GM18868 (cell line): Measurements from ENCODE around the gene C6orf132.

Experiments
- ATAC-seq: cut with Tn5 transposase; IDR thresholded peaks from one replicate; pipeline ENCODE4 v1.9.1; 2021; ENCODE audit warnings: mild to moderate bottlenecking, moderate library complexity; ENCODE audit not compliant: unreplicated experiment

The C6orf132 gene

DNA sequence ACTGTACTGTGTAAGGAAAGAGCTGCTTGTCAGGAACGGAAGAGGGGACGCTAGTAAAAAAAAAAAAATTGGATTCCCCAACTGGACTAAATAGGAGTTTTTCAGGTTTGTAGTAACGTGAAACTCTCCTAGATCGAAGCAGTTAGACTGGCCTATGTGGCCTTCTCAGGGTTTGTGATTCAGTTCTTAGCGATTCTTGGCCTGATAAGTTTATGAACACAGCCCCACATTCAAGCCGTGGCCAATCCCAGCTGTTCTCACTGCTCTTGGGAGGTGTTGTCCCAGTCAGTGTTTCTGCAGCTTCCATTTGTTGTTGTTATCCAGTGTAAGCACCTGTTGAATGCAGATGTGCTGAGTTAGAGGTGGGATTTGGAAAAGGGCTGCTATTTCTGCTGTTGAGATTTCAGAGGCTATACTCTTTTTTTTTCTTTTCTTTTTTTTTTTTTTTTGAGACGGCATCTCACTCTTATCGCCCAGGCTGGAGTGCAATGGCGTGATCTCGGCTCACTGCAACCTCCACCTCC, 62.4 kb downstream of the C6orf132 start:
- no peak for ATAC-seq

DNA sequence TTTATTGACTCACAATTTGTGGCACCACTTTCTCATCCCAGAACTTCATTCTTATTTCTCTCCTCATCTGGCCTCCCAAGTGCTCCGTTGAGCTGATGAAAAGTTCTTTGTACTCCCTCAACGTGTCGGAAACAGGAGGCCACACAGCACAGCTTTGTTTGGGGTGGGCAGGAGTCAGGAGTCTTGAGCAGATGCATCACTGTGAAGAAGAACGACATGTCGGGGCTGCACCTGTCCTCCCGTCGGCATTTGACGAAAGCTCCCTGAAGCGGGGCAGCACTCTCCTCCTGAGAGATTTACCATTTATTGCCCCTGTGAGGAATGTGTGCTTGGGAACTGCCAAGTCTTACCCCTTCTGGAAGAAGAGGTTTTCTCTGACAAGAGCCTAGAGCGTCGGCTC, 64.0 kb downstream of the C6orf132 start:
- no peak for ATAC-seq

DNA sequence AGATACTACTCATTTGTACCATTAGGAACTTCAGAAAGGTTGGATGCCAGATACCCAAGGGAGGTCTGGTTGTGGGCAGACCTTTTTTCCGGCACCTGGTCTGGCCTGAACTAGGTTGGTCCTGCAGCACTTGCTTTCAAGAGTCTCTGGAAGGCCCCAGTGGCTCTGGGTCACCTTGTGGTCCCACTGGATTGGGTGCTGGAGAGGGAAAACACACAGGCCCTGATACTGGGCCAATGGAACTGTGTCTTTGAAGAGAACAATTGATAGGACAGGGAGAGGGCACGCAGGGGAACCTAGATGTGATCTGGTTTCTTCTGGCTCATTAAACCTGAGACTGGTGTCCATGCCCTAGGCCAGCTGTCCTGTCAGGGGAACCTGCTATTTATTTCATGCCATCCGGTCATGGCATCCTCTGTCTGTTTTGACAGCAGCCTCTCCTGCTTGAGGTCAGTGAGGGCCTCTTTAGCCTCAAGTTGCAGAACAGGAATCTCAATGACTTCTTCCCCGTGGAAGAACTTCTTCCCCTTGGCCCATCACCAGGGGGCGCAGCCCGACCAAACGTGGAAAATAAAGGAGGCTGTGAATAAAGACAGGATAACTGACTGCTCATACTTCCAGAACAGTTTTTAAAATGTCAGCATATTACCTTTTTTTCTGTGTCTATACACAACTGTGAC, 67.1 kb downstream of the C6orf132 start:
- ATAC-seq: no peak

DNA sequence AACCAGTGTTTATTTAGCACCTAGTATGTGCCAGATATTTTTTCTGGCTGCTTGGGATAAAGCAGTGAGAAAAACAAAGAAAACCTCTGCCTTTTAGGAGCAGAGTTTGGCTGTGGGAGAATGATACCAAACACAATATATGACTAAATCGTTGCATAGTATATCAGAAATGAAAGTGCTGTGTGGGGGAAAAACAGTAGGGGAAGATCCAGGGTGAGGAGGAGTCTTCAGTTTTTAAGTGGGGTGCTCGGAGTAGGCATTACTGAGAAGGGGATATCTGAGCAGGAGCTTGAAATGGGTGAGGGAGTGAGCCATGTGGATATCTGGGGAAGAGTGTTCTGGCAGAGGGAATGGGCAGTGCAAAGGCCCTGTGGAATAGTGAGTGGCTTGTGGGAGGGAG, 69.1 kb downstream of the C6orf132 start:
- ATAC-seq: no peak

DNA sequence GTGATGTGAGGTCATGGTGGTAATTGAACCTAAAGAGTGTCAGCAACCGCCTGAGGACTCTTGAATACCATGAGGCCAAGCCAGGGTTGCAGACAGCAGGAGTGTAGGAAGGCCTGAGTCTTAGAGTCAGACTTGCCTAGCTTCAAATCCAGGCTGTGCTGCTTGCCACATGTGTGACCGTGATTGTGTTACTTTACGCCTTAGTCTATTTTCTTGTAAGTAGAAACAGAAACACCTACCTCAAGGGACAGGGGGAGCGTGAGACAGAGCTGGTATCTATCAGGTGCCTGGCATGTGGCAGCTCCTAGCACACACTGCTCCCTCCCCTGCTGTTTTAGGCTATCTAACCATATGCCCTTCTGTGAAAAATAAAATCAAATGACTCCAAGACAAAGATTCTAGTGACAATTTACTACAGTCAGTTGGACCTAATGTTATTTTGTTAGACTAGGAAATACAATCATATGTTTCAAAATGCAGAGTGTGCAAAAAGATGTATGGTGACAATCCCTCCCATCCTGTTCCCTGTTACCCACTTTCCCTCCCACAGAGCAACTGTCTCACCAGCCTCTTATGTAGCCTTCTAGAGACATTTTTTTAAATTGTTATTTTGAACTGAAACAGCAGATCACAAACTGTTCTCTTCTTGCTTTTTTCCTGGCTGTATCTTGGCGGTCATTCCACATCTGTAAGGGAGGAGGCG, 70.4 kb downstream of the C6orf132 start:
- no peak for ATAC-seq

DNA sequence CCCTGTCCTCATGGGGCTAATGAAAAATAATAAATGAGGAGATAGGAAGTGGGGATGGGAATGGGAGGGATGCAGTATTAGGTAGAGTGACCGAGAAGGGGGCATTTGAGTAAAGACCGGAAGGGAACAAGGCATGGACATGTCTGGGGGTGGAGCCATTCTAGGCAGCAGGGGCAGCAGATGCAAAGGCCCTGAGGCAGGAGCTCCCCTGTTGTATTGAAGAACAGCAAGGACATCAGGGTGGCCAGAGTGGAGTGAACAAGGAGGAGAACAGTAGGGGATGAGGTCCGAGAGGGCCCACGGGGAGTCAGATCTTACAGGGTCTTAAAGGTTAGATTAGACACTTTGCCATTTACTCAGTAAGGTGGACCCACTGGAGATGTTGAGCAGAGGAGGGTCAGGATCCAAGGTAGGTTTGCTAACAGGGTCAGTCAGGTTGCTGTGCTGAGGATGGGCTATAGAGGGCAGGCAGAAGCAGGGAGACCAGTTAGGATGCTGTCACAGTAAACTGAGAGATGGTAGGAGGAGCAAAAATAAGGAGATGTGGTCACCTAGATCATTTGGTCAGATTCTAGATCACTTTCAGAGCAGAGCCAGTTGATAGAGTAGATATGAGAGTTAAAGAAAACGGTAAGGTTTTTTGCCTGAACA, 73.4 kb downstream of the C6orf132 start:
- no peak for ATAC-seq

DNA sequence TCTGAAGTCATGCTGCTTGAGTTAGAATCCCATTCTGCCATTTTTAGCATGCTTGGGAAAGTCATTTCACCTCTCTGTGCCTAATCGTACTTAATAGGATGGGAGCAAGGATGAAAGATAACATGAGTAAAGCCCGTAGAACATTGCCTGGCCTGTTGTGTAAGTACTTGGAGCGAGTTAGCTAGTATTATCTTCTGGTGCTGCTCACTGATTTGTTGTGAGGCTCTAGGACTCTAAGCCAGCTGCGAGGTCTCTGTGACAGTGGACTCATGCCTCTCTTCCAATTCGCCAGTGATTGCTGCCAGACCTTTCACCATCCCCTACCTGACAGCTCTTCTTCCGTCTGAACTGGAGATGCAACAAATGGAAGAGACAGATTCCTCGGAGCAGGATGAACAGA, 74.2 kb downstream of the C6orf132 start:
- ATAC-seq: no peak

DNA sequence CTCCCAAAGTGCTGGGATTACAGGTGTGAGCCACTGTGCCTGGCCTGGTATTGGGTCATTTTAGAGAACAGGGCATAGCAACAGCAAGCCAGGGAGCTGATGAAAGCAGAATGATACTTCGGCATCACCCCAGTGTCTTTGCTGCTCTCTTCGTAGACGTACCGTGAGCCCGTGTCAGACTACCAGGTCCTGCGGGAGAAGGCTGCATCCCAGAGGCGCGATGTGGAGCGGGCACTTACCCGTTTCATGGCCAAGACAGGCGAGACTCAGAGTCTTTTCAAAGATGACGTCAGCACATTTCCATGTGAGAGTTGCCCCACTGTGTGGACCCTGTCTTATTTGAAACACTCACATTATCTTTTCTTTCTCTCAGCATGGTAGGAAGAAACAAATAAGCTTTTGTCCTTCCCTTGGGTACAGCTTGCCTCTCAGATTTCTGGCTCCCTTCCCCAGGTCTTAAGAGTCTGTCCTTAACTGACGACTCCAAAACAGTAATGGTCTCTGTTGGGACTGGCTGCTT, 76.2 kb downstream of the C6orf132 start:
- no peak for ATAC-seq

DNA sequence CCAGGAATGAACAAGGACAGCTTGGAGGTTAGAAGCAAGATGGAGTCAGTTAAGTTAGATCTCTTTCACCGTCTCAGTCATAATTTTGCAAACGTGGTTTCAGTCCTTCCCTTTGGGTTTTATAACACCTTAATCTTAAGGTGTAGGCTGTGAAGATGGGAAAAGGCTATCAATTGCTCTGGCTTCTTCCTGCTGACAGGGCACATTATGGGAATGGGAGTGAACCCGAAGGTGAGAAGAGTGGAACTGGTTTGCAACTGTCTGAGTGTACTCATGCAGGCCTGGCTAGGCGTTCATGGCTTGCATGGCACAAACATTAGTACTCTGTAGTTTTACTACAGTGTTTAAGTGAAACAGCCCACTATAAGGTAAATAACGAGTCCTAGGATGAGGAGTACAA, 82.7 kb downstream of the C6orf132 start:
- no peak for ATAC-seq

DNA sequence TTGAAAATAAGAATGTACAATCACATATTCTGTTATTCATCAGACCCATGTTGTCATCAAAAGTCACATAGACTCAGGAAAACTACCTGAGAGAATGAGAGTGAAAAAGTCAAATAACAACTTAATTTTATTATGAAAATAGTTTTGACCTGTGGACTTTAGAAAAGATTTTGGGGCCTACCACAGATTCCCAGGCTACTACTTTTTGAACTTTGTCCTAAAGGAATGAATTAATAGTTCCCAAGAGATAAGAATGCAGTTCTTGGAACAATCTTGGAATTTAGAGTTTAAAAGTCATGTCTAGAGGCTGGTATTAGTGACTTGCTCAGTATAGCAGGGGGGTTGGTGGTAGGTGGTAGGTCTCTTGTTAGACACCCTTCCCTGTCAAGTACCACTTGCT, 88.8 kb downstream of the C6orf132 start:
- no peak for ATAC-seq

DNA sequence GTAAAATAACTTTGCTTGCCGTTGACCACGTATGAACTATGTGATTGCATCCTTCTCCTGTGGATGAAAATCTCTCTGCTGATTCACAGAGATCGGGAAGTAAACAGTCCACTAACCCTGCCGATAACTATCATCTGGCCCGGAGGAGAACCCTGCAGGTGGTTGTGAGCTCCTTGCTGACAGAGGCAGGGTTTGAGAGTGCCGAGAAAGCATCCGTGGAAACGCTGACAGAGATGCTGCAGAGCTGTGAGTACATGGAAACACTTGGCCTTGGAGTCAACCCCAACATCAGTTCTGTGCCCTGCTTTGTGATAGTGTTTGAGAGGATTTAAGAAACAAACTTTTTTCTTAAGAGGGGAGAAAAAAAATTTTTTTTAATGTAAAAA, 91.2 kb downstream of the C6orf132 start:
- ATAC-seq: no peak
